Endothelial cell of umbilical vein (primary cell): ENCODE results near the gene CHSY3. TPM values are rescaled to one million over a fixed set of nuclear protein-coding genes. Genes with fewer than 3 reads are reported as not detected.

Source experiments
- BruUV-seq: library from RNA; stranded (reverse); fragments of 400-500 nt; replicated peaks from 2 replicates; lab custom pipeline; 2021; lab: Mats Ljungman, UMichigan
- CTCF ChIA-PET: fragments of 300-600, 350-600 bp; sonication (Branson Sonifier 250); formaldehyde crosslinking; loops from one replicate; lab custom pipeline; 2021; ENCODE audit warnings: antibody characterized with exemption, inconsistent platforms; lab: Charles Lee
- POLR2A ChIA-PET: fragments of 300-600, 350-600 bp; sonication (Branson Sonifier 250); formaldehyde crosslinking; loops from one replicate; lab custom pipeline; 2021; ENCODE audit warnings: antibody characterized with exemption, inconsistent platforms; lab: Charles Lee
- DNase-seq: peaks from one replicate; pipeline ENCODE4 v3.0.0-alpha.2; 2011; ENCODE audit warnings: low read depth, low spot score
- FAIRE-seq: peaks from 2 replicates; lab custom pipeline; 2011; peaks lifted over from hg19 to GRCh38; lab: Jason Lieb, UNC
- H2AFZ ChIP-seq: 2 replicates; pipeline ENCODE4 v1.6.0; 2012; ENCODE audit warnings: low read depth, low read length, control low read depth, inconsistent platforms
- H3K27ac ChIP-seq: 2 replicates; pipeline ENCODE4 v1.5.1; 2011; ENCODE audit warnings: low read depth, mild to moderate bottlenecking, control low read depth, low read length, moderate library complexity; ENCODE audit not compliant: insufficient read depth
- H3K27me3 ChIP-seq, 2 experiments: 2 replicates each; pipeline versions ENCODE4 v1.6.0 to v1.6.1; 2011; ENCODE audit warnings: low read length in 2 of 2, mixed read lengths in 1 of 2; ENCODE audit not compliant: control insufficient read depth in 2 of 2, insufficient read depth in 2 of 2
- H3K36me3 ChIP-seq, 2 experiments: 2 replicates in 1 of 2; 3 replicates in 1 of 2; pipeline ENCODE4 v1.5.1; 2011; ENCODE audit warnings: low read length in 2 of 2, mild to moderate bottlenecking in 1 of 2, moderate library complexity in 1 of 2; ENCODE audit not compliant: control insufficient read depth in 2 of 2, insufficient read depth in 2 of 2; ENCODE audit errors: extremely low read depth in 1 of 2
- H3K4me1 ChIP-seq: 3 replicates; pipeline ENCODE4 v1.5.1; 2011; ENCODE audit warnings: mild to moderate bottlenecking, low read length; ENCODE audit not compliant: control insufficient read depth, insufficient read depth; ENCODE audit errors: extremely low read depth
- H3K4me2 ChIP-seq: 2 replicates; pipeline ENCODE4 v1.6.1; 2011; ENCODE audit warnings: low read length, control low read depth, mixed read lengths; ENCODE audit not compliant: insufficient read depth
- H3K4me3 ChIP-seq, 3 experiments: fragments of 200-600 bp in 1 of 3; sonication (generic), shearing (Covaris generic) in 1 of 3; replicated peaks in 1 of 3; 2 replicates each; pipeline ENCODE4 v1.5.1; 2011 to 2016; ENCODE audit warnings: control low read depth in 3 of 3, low read length in 3 of 3, mild to moderate bottlenecking in 2 of 3, inconsistent platforms in 1 of 3, low read depth in 1 of 3, moderate library complexity in 1 of 3; ENCODE audit not compliant: insufficient read depth in 1 of 3
- H3K79me2 ChIP-seq: 2 replicates; pipeline ENCODE4 v1.6.0; 2012; ENCODE audit warnings: low read length, inconsistent platforms; ENCODE audit not compliant: control insufficient read depth, insufficient read depth
- H3K9ac ChIP-seq: replicated peaks from 2 replicates; pipeline ENCODE3; 2011; ENCODE audit warnings: low read length, control low read depth; ENCODE audit not compliant: insufficient read depth; ENCODE audit errors: extremely low read depth
- H3K9me1 ChIP-seq: replicated peaks from 3 replicates; pipeline ENCODE4 v1.6.0; 2011; ENCODE audit warnings: mild to moderate bottlenecking, low read length; ENCODE audit not compliant: control insufficient read depth, insufficient read depth; ENCODE audit errors: extremely low read depth
- H3K9me3 ChIP-seq: replicated peaks from 2 replicates; pipeline ENCODE4 v1.5.1; 2012; ENCODE audit warnings: low read length, inconsistent platforms; ENCODE audit not compliant: control insufficient read depth, insufficient read depth
- H4K20me1 ChIP-seq: replicated peaks from 2 replicates; pipeline ENCODE3; 2011; ENCODE audit warnings: mild to moderate bottlenecking, low read length; ENCODE audit not compliant: control insufficient read depth, insufficient read depth; ENCODE audit errors: extremely low read depth
- CTCF ChIP-seq, 2 donors: IDR thresholded peaks; 1 replicate in 1 of 2; 2 replicates in 1 of 2; pipeline ENCODE4 v1.5.1; 2011; ENCODE audit warnings: low read length in 2 of 2, mild to moderate bottlenecking in 2 of 2, moderate library complexity in 2 of 2, control low read depth in 1 of 2, inconsistent platforms in 1 of 2, low read depth in 1 of 2; ENCODE audit not compliant: insufficient read depth in 1 of 2; ENCODE audit errors: extremely low read depth in 1 of 2
- EZH2 ChIP-seq: IDR thresholded peaks from 2 replicates; pipeline ENCODE4 v1.6.1; 2012; ENCODE audit warnings: borderline replicate concordance, low read depth, mild to moderate bottlenecking, moderate library complexity, low read length, inconsistent platforms; ENCODE audit not compliant: severe bottlenecking
- FOS ChIP-seq: IDR thresholded peaks from 2 replicates; pipeline ENCODE4 v1.6.1; 2011; ENCODE audit warnings: mild to moderate bottlenecking, low read length, moderate library complexity, borderline replicate concordance; ENCODE audit not compliant: insufficient read depth
- GATA2 ChIP-seq: IDR thresholded peaks from 2 replicates; pipeline ENCODE4 v1.7.0; 2011; ENCODE audit warnings: low read depth, mild to moderate bottlenecking, moderate library complexity, mixed read lengths, low read length; ENCODE audit not compliant: insufficient read length, insufficient read depth
- JUN ChIP-seq: IDR thresholded peaks from 2 replicates; pipeline ENCODE4 v1.6.1; 2011; ENCODE audit warnings: borderline replicate concordance, low read depth; ENCODE audit not compliant: insufficient read length, insufficient read depth
- MAX ChIP-seq: IDR thresholded peaks from 2 replicates; pipeline ENCODE4 v1.6.1; 2011; ENCODE audit not compliant: insufficient read depth, insufficient read length
- MYC ChIP-seq: IDR thresholded peaks from one replicate; pipeline ENCODE4 v1.6.1; 2011; ENCODE audit warnings: mild to moderate bottlenecking, low read depth, low read length
- POLR2A ChIP-seq: IDR thresholded peaks from 2 replicates; pipeline ENCODE4 v1.6.1; 2012; ENCODE audit warnings: low read depth, mild to moderate bottlenecking, control low read depth, low read length
- POLR2AphosphoS5 ChIP-seq: IDR thresholded peaks from 2 replicates; pipeline ENCODE4 v1.6.1; 2012; ENCODE audit warnings: low read depth, mild to moderate bottlenecking, control low read depth, low read length, moderate library complexity; ENCODE audit not compliant: insufficient read depth
- dilution Hi-C: fragments of 300-500 bp; cut with MboI; formaldehyde crosslinking; loops from one replicate; pipeline ENCODE4 v1.15.0; 2019; ENCODE audit warnings: low sequenced_read_pairs; ENCODE audit not compliant: extremely low pct_ligation_motif_present
- intact Hi-C: fragments of 100-400 bp; cut with micrococcal nuclease; formaldehyde crosslinking; loops from one replicate; pipeline ENCODE4 v1.10.0; 2022
- polyA plus RNA-seq, 4 experiments: library from polyadenylated mRNA; depleted of rRNA in 3 of 4; stranded (reverse) in 3 of 4; unstranded in 1 of 4; fragments of >200 nt; gene quantifications; 2 replicates each; pipeline versions ENCODE4 v1.2.1 to v1.2.3, GENCODE V29; 2011 to 2012; ENCODE audit warnings: missing spikeins in 1 of 4
- total RNA-seq: library from RNA; stranded (reverse); gene quantifications from 2 replicates; pipeline ENCODE4 v1.2.3, GENCODE V29; 2021

The CHSY3 gene
- total and polyA plus RNA-seq, 2 donors (not counting 3 experiments of a cell fraction or from before 2014, with no cell fraction given), result 2.2 to 8.4 TPM

GRCh38 chr5:130002183-130002582 is 97.9 kb downstream of the CHSY3 start:
- DNase-seq (peak; percentile 13), FAIRE-seq (no peak)
- Histone ChIP-seq H3K79me2 (no peaks in the 10 kb centered on the region), H3K4me1 (no peaks in the 10 kb centered on the region), H4K20me1 (no peaks in the 10 kb centered on the region), H3K36me3 (no peaks in the 10 kb centered on the region), H3K27ac (no peak overlapping the region), H3K27me3 (no peaks in the 10 kb centered on the region), H3K4me3 (no peak overlapping the region), H3K9me1 (no peaks in the 10 kb centered on the region), H2AFZ (no peak overlapping the region), H3K9ac (no peak overlapping the region), H3K9me3 (no peaks in the 10 kb centered on the region), H3K4me2 (no peak overlapping the region)
- ChIA-PET POLR2A (no interaction called here), CTCF (no interaction called here)
- BruUV-seq, result no TSS peak
- TF ChIP-seq GATA2, result no peak
- no peak for TF ChIP-seq MAX
- TF ChIP-seq EZH2, result no peak
- no peak for TF ChIP-seq JUN
- no peak for TF ChIP-seq FOS
- no peak for TF ChIP-seq POLR2A
- TF ChIP-seq MYC, result no peak
- TF ChIP-seq POLR2AphosphoS5, result no peak
- no peak for TF ChIP-seq CTCF (IDR thresholded peaks at IDR 0.05; ENCODE audit: extremely low read depth in 1 of 2, insufficient read depth in 1 of 2, low read depth in 1 of 2, low read length in 2 of 2)
- dilution Hi-C loops, result no loop called here
- intact Hi-C loops, result no loop called here
